Left forelimb (tissue), 1 donor: Measurements from ENCODE around the gene TCEANC.

Experiments
- DNase-seq: peaks from one replicate; pipeline ENCODE4 v3.0.0-alpha.2; 2018; ENCODE audit warnings: low spot score

The TCEANC gene

GRCh38 chrX:13692771-13693231, 39.9 kb downstream of the TCEANC start:
- DNase-seq, result no peak

- DNase-seq, result no peak
These were observed 40.5 kb downstream of the TCEANC start for GRCh38 chrX:13693341-13693961.

GRCh38 chrX:13694359-13694758, 41.4 kb downstream of the TCEANC start:
- DNase-seq, result no peak

DNA sequence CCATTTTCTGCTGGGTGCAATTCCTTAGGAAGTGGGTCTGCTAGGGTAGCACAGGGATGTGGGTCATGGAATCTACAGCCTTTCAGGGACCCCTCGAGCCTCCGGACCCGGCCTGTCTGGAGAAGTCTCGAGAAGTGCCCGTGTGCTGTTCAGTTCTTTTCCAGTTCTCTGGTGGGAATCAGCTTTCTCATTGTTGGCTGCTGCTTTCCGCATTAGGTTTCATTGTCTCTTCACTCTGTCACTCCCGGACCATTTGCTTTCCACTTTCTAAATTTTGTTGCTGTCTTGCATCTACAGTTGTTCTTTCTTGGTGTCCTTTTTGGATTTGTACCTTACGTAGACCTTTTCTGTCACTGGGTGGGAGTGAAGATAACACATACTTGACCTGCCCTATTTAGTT, 42.0 kb downstream of the TCEANC start:
- DNase-seq, result no peak

DNA sequence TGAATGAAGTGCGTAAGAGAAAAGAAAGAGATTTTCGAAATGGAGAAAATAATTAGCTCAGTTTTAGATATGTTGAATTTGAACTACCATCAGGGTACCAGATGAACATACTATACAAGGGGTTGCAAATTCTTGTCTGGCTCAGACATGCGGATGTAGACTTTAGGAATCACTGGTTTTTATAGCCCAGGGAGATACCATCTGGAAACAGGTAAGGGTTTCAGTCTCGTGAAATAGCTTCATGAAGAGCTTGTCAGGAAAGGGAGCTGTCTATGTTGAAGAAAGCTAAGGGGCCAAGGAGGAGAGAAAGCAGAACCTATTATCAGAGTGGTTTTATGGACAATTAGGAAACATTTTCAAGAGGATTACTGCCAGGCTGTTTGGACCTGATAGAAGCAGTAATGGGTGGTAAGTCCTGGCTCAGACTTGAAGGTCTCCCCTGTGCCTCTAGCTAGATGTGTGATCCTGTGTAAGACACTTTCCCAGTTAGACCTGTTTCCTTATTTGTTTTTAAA, 42.7 kb downstream of the TCEANC start:
- DNase-seq, result no peak

DNA sequence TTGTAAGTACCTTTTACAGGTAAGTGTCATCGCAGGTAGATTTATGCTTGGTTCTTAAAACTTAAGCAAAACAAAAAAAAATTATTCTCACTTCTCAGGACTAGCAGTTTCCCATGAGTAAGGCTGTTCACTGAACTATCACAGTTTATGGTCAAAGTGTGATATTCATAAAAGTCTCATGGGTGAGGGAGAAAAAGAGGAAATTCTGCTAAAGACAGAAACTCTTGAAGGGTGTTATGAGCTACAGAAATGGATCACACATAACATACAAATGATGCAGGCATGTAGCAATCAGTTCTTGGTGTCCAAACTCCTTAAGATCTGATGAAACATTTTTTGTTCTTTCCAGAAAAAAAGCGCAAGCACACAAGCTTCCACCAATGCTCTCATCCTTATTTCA, 44.5 kb downstream of the TCEANC start:
- no peak for DNase-seq

GRCh38 chrX:13697976-13698375, 45.0 kb downstream of the TCEANC start:
- DNase-seq, result no peak

DNA sequence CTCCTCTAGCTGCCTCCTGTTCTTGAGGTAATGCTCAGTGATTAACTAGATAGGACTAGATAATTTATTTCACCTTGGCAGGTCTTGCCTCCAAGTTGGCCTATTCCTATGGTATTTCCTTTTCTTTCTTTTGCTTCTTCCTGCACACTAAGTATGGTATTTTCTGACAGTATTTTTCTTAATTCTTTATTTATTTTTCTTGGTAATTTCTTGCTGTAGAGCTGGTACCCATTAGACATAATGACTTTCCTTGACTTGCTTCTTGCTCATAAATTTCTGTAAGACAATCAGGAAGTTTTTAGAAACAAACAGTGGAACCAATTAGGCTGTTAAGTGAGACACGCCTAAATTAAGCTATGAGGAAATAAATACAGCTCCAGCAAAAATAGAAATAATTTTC, 45.5 kb downstream of the TCEANC start:
- no peak for DNase-seq

DNA sequence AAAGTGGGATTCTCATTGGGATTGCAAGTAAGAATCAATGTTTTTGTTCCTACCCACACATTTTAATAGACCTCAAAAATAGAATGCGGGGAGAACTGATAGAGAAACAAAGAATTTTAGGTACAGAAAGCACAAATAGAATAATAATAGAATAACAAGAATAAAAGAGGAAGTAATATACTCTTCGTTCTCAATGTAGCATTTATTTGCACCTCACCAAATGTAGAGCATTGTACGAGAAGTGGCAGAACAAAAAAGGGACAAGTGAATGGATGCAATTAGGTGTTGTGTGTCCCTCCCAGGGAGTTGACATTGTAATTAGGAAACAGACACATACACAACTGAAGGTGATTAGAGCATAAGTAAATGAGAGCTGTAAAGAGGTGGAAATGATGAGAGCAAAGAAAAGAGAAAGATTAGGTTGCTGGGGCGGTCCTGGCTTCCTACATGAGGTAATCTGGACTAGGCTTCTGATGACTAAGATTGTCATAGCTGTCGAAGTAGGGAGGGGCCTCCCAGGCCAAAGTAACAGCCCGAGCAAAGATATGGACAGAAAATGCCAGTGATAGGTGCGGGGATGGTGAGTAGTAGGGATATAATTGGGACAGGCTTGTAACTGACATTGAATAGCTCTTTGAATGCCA, 46.4 kb downstream of the TCEANC start:
- DNase-seq, result no peak

- no peak for DNase-seq
These were observed 47.4 kb downstream of the TCEANC start for GRCh38 chrX:13700380-13700779.

- DNase-seq, result no peak
These were observed 49.3 kb downstream of the TCEANC start for GRCh38 chrX:13702111-13702789.

DNA sequence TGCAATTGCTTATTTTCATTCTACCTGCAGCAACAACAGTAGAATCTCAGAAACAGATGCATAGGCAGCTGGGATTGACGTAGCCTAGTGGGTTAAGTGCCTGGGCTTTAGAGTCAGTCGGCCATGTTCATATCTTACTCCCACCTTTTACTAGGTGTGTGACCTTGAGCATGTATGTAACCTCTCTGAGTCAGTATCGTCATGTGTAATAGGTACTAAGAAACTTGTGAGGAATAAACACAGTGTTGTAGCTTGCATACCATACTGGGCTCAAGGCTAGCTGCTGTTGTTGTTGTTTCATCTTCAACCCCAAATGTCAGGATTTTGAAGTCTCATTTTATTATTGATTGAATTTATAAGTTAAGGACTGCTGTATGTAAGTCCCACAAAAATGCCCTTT, 50.2 kb downstream of the TCEANC start:
- no peak for DNase-seq

- no peak for DNase-seq
These were observed 50.6 kb downstream of the TCEANC start for GRCh38 chrX:13703589-13703988.

GRCh38 chrX:13711141-13711540, 58.2 kb downstream of the TCEANC start:
- DNase-seq, result no peak
